Measurements from ENCODE around the gene RDH12. TPM values are rescaled to one million over a fixed set of nuclear protein-coding genes. Genes with fewer than 3 reads are reported as not detected.

RDH12 gene
- total RNA-seq, 1 donor from 2014 or later, result not detected

- no peak for DNase-seq (ENCODE audit: low read depth in 2 of 2)
These were observed 46.6 kb downstream of the RDH12 start for GRCh38 chr14:67748312-67748711.

DNA sequence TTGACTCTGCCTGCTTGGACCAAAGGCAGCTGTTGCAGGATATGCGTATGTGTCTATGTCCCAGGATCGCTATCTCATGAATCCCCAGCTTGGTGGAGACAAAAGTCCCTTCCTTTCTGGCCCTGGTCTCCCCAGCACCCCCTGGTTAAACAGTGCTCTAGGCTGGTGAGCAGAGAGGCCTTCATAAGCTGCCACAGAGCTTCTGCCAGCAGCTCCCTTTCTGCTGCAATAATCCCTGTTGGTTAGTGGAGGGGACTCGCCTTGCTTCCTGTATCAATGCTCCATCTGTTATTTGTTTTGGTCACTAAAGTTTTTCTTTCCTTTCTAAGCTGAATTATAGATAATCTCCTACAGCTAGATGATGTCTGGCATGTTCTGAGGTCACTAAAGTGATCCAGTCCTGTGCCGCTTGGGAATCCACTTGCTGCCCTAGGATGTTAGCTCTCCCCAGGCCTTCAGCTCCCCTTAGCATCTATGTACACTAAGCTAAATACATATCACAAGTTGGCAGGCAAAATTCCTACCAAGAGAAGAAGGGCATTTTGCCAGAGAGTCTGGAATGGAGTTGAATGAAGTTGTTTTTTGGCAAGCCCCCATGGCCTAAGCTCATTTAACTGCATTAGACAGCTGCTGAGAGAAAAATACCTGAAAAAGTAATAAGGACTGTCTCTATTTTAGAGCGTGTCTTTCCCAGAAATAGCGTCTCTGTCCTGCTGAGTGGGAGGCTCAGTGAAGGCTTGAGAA is 47.8 kb downstream of the RDH12 start:
- DNase-seq (ENCODE audit: low read depth in 2 of 2), result peak in 1 of 2 donors; percentile 48

DNA sequence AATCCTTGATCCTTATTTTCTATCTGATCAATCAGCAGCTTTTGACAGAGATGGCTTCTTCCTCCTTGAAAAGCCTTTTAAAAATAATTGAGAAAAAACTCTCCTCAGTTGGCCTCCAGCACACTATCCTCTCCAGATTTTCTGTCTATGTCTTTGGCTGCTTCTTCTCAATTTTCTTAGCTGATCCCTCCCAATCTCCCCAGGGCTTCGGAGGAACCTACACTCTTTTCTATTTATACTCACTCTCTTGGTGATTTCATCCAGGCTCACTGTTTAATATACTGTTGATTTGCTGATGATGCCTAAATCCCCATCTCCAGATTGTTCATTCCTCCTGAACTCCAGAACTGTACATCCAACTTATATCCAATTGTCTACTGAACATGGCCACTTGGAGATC is 54.8 kb downstream of the RDH12 start:
- DNase-seq (ENCODE audit: low read depth in 2 of 2), result no peak

DNA sequence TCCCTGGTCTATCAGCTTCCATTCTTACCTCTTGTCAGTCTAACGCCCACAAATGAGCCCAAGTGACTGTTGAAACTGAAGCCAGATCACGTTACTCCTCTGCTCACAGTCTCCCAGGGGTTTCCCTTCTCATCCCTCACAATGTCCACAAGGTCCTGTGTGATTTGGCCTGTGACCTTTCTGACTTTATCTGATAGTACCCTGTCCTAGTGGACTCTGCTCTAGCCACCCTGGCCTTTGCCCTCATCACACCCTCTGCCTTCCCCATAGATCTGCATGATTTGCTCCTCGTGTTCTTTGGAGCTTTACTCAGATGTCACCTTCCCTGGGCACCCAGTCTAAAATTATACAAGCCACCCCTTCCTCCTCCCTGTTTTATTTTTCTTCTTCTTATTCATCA is 55.5 kb downstream of the RDH12 start:
- DNase-seq (ENCODE audit: low read depth in 2 of 2), result no peak

GRCh38 chr14:67759916-67760315 is 58.2 kb downstream of the RDH12 start:
- DNase-seq (ENCODE audit: low read depth in 2 of 2), result no peak

- no peak for DNase-seq (ENCODE audit: low read depth in 2 of 2)
These were observed 60.4 kb downstream of the RDH12 start for GRCh38 chr14:67762051-67762450.

- DNase-seq (ENCODE audit: low read depth in 2 of 2), result no peak
These were observed 61.6 kb downstream of the RDH12 start for GRCh38 chr14:67763158-67763822.

- no peak for DNase-seq (ENCODE audit: low read depth in 2 of 2)
These were observed 62.8 kb downstream of the RDH12 start for GRCh38 chr14:67764496-67764895.

DNA sequence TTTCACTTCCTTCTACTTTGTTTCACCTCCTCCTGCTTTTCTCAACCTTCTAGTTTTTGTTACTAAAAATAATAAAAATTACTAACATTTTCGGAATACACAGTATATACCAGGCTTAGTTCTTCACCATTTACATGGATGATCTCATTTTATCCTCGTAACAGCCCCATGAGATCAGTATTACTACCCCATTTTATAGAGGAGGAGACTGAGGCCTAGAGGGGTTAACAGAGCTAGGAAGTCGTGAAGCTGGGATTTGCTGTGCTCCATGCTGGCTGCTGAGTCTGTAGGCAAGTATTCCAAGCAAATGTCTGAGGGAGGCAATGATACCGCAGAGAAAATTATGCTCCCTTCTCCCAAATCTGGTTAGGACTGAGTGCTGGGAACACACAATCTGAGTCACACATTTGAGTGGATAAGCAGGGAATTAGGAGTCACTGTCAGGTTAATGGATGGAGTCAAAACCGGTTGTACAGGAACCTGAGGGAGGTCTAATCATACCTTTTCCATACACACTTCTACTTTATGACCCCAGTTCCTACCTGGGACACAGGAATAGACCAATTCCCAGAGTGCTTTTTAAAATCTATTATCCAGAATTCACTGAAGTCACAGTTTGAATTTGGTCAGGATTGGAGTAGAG is 63.6 kb downstream of the RDH12 start:
- DNase-seq (ENCODE audit: low read depth in 2 of 2), result no peak

DNA sequence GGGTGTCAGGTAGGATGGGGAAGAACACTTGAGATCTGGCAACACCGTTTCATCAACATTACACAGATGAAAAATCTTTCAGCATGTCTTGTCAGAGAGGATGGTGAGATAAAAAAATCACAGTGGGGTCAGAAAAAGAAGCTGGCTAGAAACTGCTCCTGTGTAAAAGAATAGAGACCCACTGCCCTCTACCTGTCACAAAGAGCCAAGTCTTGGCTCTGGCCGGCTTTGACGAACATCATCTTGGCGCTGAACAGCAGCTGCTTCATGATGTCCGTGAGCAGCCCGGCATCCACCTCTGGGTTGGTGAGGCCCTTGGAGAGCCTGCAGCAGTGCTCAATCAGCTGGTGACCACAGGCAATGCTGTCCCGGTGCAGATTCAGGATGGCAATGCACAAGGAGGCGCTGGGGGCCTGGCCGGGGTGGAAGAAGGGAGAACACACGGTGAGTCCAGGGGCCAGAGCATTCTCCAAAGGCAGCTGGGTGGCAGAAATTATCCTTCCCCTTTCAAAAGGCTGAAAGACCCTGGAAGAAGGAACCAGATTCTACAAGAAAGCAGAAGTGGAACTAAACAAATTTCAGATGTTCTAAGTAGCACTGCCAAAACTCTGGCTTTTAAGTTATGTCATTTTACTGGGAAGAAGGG is 64.5 kb downstream of the RDH12 start:
- DNase-seq (ENCODE audit: low read depth in 2 of 2), result no peak

GRCh38 chr14:67768219-67768618 is 66.5 kb downstream of the RDH12 start:
- DNase-seq (ENCODE audit: low read depth in 2 of 2), result peak in 1 of 2 donors; percentile 30

- DNase-seq (ENCODE audit: low read depth in 2 of 2), result no peak
These were observed 72.2 kb downstream of the RDH12 start for GRCh38 chr14:67773844-67774377.

GRCh38 chr14:67776653-67777322 is 75.1 kb downstream of the RDH12 start:
- no peak for DNase-seq (ENCODE audit: low read depth in 2 of 2)

DNA sequence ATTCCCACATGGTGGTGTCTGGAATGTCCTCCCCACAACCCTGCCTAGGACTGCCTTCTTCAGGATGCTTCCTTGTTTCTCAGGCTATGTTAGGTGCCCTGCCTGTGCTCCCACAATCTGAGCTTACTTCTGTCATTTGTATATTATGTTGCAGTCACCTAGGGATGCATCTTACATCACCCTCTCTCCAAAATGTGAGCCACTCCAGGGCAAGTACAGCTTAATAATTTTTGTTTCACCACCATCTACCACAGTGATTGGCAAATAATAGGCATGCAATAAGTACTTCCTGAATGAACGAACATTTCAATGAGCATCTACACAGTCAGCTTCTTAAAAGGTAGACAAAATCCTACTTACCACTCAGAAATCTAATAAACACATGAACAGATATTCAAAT is 77.1 kb downstream of the RDH12 start:
- DNase-seq (ENCODE audit: low read depth in 2 of 2), result no peak

DNA sequence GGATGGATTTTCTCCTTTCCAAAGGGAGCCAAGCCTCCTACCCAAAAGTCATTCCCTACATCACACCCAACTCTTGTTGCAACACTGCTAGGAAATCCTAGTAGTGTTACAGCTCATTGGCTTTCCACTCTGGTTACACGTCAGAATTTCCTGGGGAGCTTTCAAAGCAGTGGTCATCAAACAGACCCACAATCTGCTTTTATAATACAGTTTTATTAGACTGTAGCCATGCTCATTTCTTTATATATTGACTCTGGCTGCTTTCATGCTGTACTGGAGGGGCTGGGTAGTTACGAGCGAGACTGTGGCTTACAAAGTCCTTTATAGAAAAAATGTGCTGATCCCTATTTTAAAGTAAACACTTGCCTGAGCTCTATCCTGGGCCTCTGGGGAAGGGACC is 80.4 kb downstream of the RDH12 start:
- no peak for DNase-seq (ENCODE audit: low read depth in 2 of 2)

Other genes starting within 250 kb of the RDH12 start
- gene TMEM229B, start 213.2 kb upstream of the RDH12 start, total RNA-seq, result 0.40 and 0.44 TPM in 2 replicates
- under 0.01 and 0.22 TPM in 2 replicates for gene PLEKHH1, start 168.6 kb upstream of the RDH12 start, total RNA-seq
- 9.4 and 14.1 TPM in 2 replicates for gene PIGH, start 101.6 kb upstream of the RDH12 start, total RNA-seq
- 33.8 and 39.7 TPM in 2 replicates for gene ARG2, start 82.0 kb upstream of the RDH12 start, total RNA-seq
- gene VTI1B, start 27.3 kb upstream of the RDH12 start, total RNA-seq, result 37.7 and 46.0 TPM in 2 replicates
- 67.3 and 96.2 TPM in 2 replicates for gene RDH11, start 6.1 kb upstream of the RDH12 start, total RNA-seq
- 13.1 and 16.5 TPM in 2 replicates for gene ZFYVE26, start 114.7 kb downstream of the RDH12 start, total RNA-seq
- gene RAD51B, start 117.9 kb downstream of the RDH12 start, total RNA-seq, result 8.1 and 8.9 TPM in 2 replicates

All from lung microvascular endothelial cell (primary cell).